HG03354 (cell line): ENCODE results near the gene ASXL1.
"Not testable (repeated sequence)": the region's sequence is repeated elsewhere in the genome, so short reads cannot be mapped to it uniquely, and the experiment has no call there.

Source experiments
- ATAC-seq: cut with Tn5 transposase; IDR thresholded peaks from one replicate; pipeline ENCODE4 v1.9.1; 2021; ENCODE audit warnings: mild to moderate bottlenecking; ENCODE audit not compliant: unreplicated experiment, poor library complexity, severe bottlenecking

Gene ASXL1

GRCh38 chr20:32395066-32395465, 36.9 kb downstream of the ASXL1 start:
- ATAC-seq, result no peak

- ATAC-seq, result no peak
Measured at GRCh38 chr20:32396646-32397160, 38.6 kb downstream of the ASXL1 start.

DNA sequence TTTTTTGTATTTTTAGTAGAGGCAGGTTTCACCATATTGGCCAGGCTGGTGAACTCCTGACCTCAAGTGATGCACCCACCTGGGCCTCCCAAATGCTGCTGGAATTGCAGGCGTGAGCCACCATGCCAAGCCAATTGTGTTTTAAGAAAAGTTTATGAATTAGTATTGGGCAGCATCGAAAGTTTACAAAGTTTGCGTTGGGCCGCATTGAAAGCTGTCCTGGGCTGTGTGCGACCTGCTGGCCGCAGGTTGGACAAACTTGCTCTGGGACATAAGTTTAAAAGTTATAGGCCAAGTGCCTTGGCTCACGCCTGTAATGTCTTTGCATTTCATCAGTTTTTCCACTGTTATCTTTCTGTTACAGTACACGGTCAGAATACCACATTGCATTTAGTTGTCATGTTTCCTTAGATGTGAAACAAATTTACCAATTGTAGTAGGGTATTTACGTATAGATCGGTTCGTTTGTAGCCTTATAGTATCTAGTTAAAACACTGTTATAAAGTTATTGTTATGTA, 39.5 kb downstream of the ASXL1 start:
- ATAC-seq, result no peak

GRCh38 chr20:32400476-32400875, 42.3 kb downstream of the ASXL1 start:
- no peak for ATAC-seq

DNA sequence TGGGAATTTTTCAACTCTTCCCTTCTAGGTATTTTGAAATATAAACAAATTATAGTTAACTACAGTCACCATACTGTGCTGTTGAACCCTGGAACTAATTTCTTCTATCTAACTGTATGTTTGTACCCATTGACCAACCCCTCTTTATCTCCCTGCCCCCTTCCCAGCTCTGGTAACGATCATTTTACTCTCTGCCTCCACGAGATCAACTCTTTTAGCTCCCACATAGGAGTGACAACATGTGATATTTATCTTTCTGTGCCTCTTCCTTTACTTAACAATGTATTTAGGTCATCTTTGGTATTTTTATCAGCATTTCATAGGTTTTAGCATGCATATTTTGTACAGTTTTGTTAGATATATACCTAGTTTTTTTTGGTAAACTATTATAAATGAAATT, 45.9 kb downstream of the ASXL1 start:
- ATAC-seq, result no peak

- ATAC-seq, result no peak
Measured at GRCh38 chr20:32406701-32407100, 48.6 kb downstream of the ASXL1 start.

- ATAC-seq, result not testable (repeated sequence)
Measured at GRCh38 chr20:32407131-32407750, 49.1 kb downstream of the ASXL1 start.

GRCh38 chr20:32411955-32412706, 54.0 kb downstream of the ASXL1 start:
- ATAC-seq, result no peak

DNA sequence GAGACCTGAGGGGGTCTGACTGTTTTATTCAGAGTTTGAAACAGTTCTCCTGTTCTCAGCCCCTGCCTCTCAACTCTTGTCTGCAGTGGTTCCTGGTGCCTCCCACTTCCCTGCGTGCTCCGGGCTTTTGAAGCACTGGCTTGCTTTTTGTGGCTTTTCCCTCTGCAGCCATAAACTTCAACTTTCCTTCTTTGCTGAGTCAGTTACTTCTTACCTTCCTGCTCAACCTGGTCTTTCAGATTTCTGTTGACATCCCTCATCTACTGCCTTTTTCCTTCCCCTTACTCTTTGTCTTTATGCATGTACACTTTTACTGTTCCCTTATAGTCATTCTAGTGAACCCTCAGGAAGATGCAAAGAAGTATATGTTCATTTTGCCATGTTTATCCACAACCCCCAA, 57.4 kb downstream of the ASXL1 start:
- no peak for ATAC-seq

DNA sequence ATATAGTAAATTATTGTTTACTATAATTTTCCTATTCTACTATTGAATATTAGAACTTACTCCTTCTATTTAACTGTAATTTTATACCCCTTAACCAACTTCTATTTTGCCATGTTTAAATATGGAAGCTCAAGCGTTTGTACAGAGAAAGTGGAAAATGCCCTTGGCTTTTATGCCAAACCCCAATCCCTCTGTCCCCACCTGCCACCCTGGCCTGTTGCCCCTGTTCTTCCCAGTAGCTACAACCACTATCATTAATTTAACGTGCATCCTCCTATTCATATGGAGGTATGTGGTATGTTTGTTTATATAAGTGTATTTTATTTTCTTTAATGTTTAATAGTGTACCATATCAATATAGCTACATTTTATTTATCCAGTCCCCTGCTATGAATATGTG, 58.1 kb downstream of the ASXL1 start:
- no peak for ATAC-seq

GRCh38 chr20:32418376-32418775, 60.2 kb downstream of the ASXL1 start:
- ATAC-seq, result no peak

DNA sequence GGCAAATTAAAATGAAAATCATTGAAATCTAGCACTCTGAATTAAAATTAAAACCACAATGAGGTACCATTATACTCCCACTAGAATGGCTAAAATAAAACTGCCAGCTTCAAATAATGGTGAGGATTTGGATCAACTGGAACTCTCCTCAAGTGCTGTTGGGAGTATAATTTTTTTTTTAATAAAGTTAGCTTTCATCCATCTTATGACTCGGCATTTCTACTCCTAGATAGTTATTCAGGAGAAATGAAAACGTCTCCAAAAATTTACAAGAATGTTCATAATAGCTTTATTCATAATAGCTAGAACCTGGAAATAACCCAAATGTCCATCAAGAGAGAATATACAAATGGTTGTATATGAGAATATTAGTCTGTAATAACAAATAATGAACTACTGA, 63.2 kb downstream of the ASXL1 start:
- no peak for ATAC-seq

DNA sequence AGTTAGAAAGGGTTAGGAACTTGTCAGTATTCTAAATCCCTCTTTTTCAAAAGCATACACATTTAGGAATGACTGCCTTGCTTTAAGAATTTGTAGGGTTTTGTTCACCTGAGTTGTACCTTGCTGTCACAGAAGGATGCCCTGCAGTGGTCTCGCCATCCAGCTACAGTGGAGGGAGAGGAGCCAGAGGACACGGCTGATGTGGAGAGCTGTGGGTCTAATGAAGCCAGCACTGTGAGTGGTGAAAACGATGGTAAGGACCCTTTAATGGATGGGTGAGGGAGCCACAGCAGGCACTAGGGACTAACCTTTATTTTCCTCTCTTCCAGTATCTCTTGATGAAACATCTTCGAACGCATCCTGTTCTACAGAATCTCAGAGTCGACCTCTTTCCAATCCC, 69.9 kb downstream of the ASXL1 start:
- ATAC-seq, result no peak

GRCh38 chr20:32429343-32429742, 71.2 kb downstream of the ASXL1 start:
- no peak for ATAC-seq

DNA sequence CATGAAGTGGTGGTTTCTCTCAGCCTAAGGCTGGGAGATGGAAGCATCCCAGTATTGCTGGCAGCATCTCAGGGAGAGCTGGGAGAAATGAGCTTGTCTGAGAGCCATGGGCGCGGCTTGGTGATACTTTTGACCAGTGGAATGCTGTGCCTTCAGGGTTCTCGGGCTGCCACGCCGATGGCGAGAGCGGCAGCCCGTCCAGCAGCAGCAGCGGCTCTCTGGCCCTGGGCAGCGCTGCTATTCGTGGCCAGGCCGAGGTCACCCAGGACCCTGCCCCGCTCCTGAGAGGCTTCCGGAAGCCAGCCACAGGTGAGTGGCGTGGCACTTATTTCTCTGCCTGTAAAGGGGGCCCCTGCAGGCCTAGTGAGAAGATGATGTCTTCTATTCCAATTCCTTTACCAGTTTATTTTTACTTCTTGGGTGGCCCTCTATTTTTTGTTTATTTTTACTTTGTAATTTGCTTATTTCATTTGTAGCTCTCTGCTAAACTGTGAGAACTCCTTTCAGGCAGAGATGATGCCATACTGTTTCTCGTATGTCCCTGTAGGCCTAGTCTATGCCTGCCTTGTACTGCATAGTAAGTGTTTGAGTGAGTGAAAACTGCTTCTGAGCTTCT, 71.7 kb downstream of the ASXL1 start:
- no peak for ATAC-seq

DNA sequence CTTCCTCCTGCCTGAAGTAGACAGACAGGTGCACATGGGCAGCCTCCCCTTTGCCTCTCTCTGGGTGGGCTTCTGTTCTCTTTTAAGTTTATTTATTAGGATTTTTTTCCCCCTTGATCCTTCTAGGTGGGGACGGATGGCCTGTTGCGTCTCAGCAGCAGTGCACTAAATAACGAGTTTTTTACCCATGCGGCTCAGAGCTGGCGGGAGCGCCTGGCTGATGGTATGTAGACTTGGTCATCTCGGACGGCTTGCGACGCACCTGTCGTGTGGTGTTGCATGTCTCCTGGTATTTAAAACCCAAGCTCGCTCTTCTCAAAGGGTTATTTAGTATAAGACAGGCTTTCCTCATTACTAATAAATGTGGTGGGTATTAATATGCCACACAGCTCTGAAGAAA, 73.3 kb downstream of the ASXL1 start:
- ATAC-seq, result no peak

DNA sequence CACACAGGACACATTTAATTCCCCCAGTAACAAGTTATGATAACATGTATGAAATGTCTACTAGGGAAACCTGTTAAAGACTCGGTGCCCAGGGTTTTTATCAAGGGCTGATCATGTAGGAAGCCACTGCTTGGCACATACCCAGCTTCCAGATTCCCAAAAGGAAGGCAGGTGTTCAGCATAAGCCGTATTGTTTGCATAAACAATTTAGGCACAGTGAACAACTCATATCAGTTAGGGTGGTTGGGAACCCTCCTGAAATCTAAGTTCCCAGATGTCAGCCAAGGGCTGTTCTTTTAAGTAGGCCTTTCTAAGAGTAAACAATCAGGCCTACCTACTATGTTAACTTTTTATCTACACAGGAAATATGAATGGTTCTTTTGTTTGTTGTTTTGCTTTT, 74.1 kb downstream of the ASXL1 start:
- no peak for ATAC-seq

DNA sequence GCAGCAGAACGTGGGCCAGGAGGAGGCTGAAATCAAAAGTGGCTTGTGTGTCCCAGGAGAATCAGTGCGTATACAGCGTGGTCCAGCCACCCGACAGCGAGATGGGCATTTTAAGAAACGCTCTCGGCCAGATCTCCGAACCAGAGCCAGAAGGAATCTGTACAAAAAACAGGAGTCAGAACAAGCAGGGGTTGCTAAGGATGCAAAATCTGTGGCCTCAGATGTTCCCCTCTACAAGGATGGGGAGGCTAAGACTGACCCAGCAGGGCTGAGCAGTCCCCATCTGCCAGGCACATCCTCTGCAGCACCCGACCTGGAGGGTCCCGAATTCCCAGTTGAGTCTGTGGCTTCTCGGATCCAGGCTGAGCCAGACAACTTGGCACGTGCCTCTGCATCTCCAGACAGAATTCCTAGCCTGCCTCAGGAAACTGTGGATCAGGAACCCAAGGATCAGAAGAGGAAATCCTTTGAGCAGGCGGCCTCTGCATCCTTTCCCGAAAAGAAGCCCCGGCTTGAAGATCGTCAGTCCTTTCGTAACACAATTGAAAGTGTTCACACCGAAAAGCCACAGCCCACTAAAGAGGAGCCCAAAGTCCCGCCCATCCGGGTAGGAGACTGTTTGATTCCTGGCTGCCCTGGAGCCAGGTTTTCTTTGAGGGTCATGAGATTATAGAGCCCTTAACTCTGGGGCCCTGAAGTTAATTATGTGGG, 75.3 kb downstream of the ASXL1 start:
- no peak for ATAC-seq

DNA sequence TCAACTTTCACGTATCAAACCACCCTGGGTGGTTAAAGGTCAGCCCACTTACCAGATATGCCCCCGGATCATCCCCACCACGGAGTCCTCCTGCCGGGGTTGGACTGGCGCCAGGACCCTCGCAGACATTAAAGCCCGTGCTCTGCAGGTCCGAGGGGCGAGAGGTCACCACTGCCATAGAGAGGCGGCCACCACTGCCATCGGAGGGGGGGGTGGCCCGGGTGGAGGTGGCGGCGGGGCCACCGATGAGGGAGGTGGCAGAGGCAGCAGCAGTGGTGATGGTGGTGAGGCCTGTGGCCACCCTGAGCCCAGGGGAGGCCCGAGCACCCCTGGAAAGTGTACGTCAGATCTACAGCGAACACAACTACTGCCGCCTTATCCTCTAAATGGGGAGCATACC, 76.3 kb downstream of the ASXL1 start:
- no peak for ATAC-seq

DNA sequence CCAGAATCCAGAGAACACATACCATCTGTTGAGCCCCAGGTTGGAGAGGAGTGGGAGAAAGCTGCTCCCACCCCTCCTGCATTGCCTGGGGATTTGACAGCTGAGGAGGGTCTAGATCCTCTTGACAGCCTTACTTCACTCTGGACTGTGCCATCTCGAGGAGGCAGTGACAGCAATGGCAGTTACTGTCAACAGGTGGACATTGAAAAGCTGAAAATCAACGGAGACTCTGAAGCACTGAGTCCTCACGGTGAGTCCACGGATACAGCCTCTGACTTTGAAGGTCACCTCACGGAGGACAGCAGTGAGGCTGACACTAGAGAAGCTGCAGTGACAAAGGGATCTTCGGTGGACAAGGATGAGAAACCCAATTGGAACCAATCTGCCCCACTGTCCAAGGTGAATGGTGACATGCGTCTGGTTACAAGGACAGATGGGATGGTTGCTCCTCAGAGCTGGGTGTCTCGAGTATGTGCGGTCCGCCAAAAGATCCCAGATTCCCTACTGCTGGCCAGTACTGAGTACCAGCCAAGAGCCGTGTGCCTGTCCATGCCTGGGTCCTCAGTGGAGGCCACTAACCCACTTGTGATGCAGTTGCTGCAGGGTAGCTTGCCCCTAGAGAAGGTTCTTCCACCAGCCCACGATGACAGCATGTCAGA, 77.4 kb downstream of the ASXL1 start:
- ATAC-seq, result no peak
